SKM-1 treated with dmso at 0.1 percent for 144 hours (cell line): ENCODE results near the gene RAB6B.

Source experiments
- DNase-seq: peaks from one replicate; lab custom pipeline; 2025; ENCODE audit not compliant: unreplicated experiment; lab: John Stamatoyannopoulos, UW

Gene RAB6B

DNA sequence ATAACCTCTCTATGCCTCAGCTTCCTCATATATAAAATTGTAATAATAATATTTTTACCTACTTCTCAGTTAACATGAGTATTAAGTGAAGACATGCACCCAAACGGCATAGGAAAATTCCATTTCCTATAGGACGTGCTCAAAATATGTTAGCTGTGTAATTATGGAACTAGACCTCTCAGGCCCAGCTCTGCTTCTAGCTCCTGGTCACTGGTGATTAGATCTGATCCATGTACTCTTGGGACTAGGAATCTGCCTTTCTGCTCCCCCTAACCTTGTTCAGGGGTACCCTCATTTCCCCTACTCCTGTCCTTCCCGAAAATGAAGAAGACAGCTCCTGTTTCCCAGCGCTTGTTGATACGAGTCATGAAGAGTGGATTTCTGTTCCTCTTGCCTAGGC lies 119.8 kb downstream of the RAB6B start:
- DNase-seq = no peak

DNA sequence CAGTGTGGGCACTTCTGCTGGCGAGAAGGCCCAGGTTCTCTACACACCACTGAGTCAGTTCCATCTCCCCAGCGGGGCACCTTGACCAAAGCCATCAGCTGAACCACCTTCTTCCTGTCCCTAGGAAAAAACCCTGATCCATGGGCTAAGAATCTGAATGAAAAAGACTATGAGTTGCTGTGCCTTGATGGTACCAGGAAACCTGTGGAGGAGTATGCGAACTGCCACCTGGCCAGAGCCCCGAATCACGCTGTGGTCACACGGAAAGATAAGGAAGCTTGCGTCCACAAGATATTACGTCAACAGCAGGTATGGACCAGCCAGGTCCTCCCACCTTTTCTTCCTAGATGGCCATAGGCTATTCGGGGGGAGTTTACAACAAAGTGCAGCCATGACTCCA lies 120.4 kb downstream of the RAB6B start:
- DNase-seq = no peak
